Endothelial cell of umbilical vein (primary cell): ENCODE data around the gene TMEM30B. TPM values are rescaled to one million over a fixed set of nuclear protein-coding genes. Genes with fewer than 3 reads are reported as not detected.

Experiments used
- BruUV-seq: library from RNA; stranded (reverse); fragments of 400-500 nt; replicated peaks from 2 replicates; lab custom pipeline; 2021; lab: Mats Ljungman, UMichigan
- CTCF ChIA-PET: fragments of 300-600, 350-600 bp; sonication (Branson Sonifier 250); formaldehyde crosslinking; loops from one replicate; lab custom pipeline; 2021; ENCODE audit warnings: antibody characterized with exemption, inconsistent platforms; lab: Charles Lee
- POLR2A ChIA-PET: fragments of 300-600, 350-600 bp; sonication (Branson Sonifier 250); formaldehyde crosslinking; loops from one replicate; lab custom pipeline; 2021; ENCODE audit warnings: antibody characterized with exemption, inconsistent platforms; lab: Charles Lee
- DNase-seq: peaks from one replicate; pipeline ENCODE4 v3.0.0-alpha.2; 2011; ENCODE audit warnings: low read depth, low spot score
- FAIRE-seq: peaks from 2 replicates; lab custom pipeline; 2011; peaks lifted over from hg19 to GRCh38; lab: Jason Lieb, UNC
- H2AFZ ChIP-seq: 2 replicates; pipeline ENCODE4 v1.6.0; 2012; ENCODE audit warnings: low read depth, low read length, control low read depth, inconsistent platforms
- H3K27ac ChIP-seq: 2 replicates; pipeline ENCODE4 v1.5.1; 2011; ENCODE audit warnings: low read depth, mild to moderate bottlenecking, control low read depth, low read length, moderate library complexity; ENCODE audit not compliant: insufficient read depth
- H3K27me3 ChIP-seq, 2 experiments: 2 replicates each; pipeline versions ENCODE4 v1.6.0 to v1.6.1; 2011; ENCODE audit warnings: low read length in 2 of 2, mixed read lengths in 1 of 2; ENCODE audit not compliant: control insufficient read depth in 2 of 2, insufficient read depth in 2 of 2
- H3K36me3 ChIP-seq, 2 experiments: 2 replicates in 1 of 2; 3 replicates in 1 of 2; pipeline ENCODE4 v1.5.1; 2011; ENCODE audit warnings: low read length in 2 of 2, mild to moderate bottlenecking in 1 of 2, moderate library complexity in 1 of 2; ENCODE audit not compliant: control insufficient read depth in 2 of 2, insufficient read depth in 2 of 2; ENCODE audit errors: extremely low read depth in 1 of 2
- H3K4me1 ChIP-seq: 3 replicates; pipeline ENCODE4 v1.5.1; 2011; ENCODE audit warnings: mild to moderate bottlenecking, low read length; ENCODE audit not compliant: control insufficient read depth, insufficient read depth; ENCODE audit errors: extremely low read depth
- H3K4me2 ChIP-seq: 2 replicates; pipeline ENCODE4 v1.6.1; 2011; ENCODE audit warnings: low read length, control low read depth, mixed read lengths; ENCODE audit not compliant: insufficient read depth
- H3K4me3 ChIP-seq, 3 experiments: fragments of 200-600 bp in 1 of 3; sonication (generic), shearing (Covaris generic) in 1 of 3; replicated peaks in 1 of 3; 2 replicates each; pipeline ENCODE4 v1.5.1; 2011 to 2016; ENCODE audit warnings: control low read depth in 3 of 3, low read length in 3 of 3, mild to moderate bottlenecking in 2 of 3, inconsistent platforms in 1 of 3, low read depth in 1 of 3, moderate library complexity in 1 of 3; ENCODE audit not compliant: insufficient read depth in 1 of 3
- H3K79me2 ChIP-seq: 2 replicates; pipeline ENCODE4 v1.6.0; 2012; ENCODE audit warnings: low read length, inconsistent platforms; ENCODE audit not compliant: control insufficient read depth, insufficient read depth
- H3K9ac ChIP-seq: replicated peaks from 2 replicates; pipeline ENCODE3; 2011; ENCODE audit warnings: low read length, control low read depth; ENCODE audit not compliant: insufficient read depth; ENCODE audit errors: extremely low read depth
- H3K9me1 ChIP-seq: replicated peaks from 3 replicates; pipeline ENCODE4 v1.6.0; 2011; ENCODE audit warnings: mild to moderate bottlenecking, low read length; ENCODE audit not compliant: control insufficient read depth, insufficient read depth; ENCODE audit errors: extremely low read depth
- H3K9me3 ChIP-seq: replicated peaks from 2 replicates; pipeline ENCODE4 v1.5.1; 2012; ENCODE audit warnings: low read length, inconsistent platforms; ENCODE audit not compliant: control insufficient read depth, insufficient read depth
- H4K20me1 ChIP-seq: replicated peaks from 2 replicates; pipeline ENCODE3; 2011; ENCODE audit warnings: mild to moderate bottlenecking, low read length; ENCODE audit not compliant: control insufficient read depth, insufficient read depth; ENCODE audit errors: extremely low read depth
- EZH2 ChIP-seq: IDR thresholded peaks from 2 replicates; pipeline ENCODE4 v1.6.1; 2012; ENCODE audit warnings: borderline replicate concordance, low read depth, mild to moderate bottlenecking, moderate library complexity, low read length, inconsistent platforms; ENCODE audit not compliant: severe bottlenecking
- FOS ChIP-seq: IDR thresholded peaks from 2 replicates; pipeline ENCODE4 v1.6.1; 2011; ENCODE audit warnings: mild to moderate bottlenecking, low read length, moderate library complexity, borderline replicate concordance; ENCODE audit not compliant: insufficient read depth
- GATA2 ChIP-seq: IDR thresholded peaks from 2 replicates; pipeline ENCODE4 v1.7.0; 2011; ENCODE audit warnings: low read depth, mild to moderate bottlenecking, moderate library complexity, mixed read lengths, low read length; ENCODE audit not compliant: insufficient read length, insufficient read depth
- JUN ChIP-seq: IDR thresholded peaks from 2 replicates; pipeline ENCODE4 v1.6.1; 2011; ENCODE audit warnings: borderline replicate concordance, low read depth; ENCODE audit not compliant: insufficient read length, insufficient read depth
- MYC ChIP-seq: IDR thresholded peaks from one replicate; pipeline ENCODE4 v1.6.1; 2011; ENCODE audit warnings: mild to moderate bottlenecking, low read depth, low read length
- POLR2A ChIP-seq: IDR thresholded peaks from 2 replicates; pipeline ENCODE4 v1.6.1; 2012; ENCODE audit warnings: low read depth, mild to moderate bottlenecking, control low read depth, low read length
- POLR2AphosphoS5 ChIP-seq: IDR thresholded peaks from 2 replicates; pipeline ENCODE4 v1.6.1; 2012; ENCODE audit warnings: low read depth, mild to moderate bottlenecking, control low read depth, low read length, moderate library complexity; ENCODE audit not compliant: insufficient read depth
- dilution Hi-C: fragments of 300-500 bp; cut with MboI; formaldehyde crosslinking; loops from one replicate; pipeline ENCODE4 v1.15.0; 2019; ENCODE audit warnings: low sequenced_read_pairs; ENCODE audit not compliant: extremely low pct_ligation_motif_present
- intact Hi-C: fragments of 100-400 bp; cut with micrococcal nuclease; formaldehyde crosslinking; loops from one replicate; pipeline ENCODE4 v1.10.0; 2022
- polyA plus RNA-seq, 4 experiments: library from polyadenylated mRNA; depleted of rRNA in 3 of 4; stranded (reverse) in 3 of 4; unstranded in 1 of 4; fragments of >200 nt; gene quantifications; 2 replicates each; pipeline versions ENCODE4 v1.2.1 to v1.2.3, GENCODE V29; 2011 to 2012; ENCODE audit warnings: missing spikeins in 1 of 4
- total RNA-seq: library from RNA; stranded (reverse); gene quantifications from 2 replicates; pipeline ENCODE4 v1.2.3, GENCODE V29; 2021
- TF ChIP-seq, protein P1 (sequence below): IDR thresholded peaks from 2 replicates; pipeline ENCODE4 v1.6.1; 2011; ENCODE audit not compliant: insufficient read depth, insufficient read length
- TF ChIP-seq, protein P2 (sequence below), 2 donors: IDR thresholded peaks; 1 replicate in 1 of 2; 2 replicates in 1 of 2; pipeline ENCODE4 v1.5.1; 2011; ENCODE audit warnings: low read length in 2 of 2, mild to moderate bottlenecking in 2 of 2, moderate library complexity in 2 of 2, control low read depth in 1 of 2, inconsistent platforms in 1 of 2, low read depth in 1 of 2; ENCODE audit not compliant: insufficient read depth in 1 of 2; ENCODE audit errors: extremely low read depth in 1 of 2

TMEM30B gene
- total and polyA plus RNA-seq, 2 donors (not counting 3 experiments of a cell fraction or from before 2014, with no cell fraction given), result 0.32 to 0.35 TPM

DNA sequence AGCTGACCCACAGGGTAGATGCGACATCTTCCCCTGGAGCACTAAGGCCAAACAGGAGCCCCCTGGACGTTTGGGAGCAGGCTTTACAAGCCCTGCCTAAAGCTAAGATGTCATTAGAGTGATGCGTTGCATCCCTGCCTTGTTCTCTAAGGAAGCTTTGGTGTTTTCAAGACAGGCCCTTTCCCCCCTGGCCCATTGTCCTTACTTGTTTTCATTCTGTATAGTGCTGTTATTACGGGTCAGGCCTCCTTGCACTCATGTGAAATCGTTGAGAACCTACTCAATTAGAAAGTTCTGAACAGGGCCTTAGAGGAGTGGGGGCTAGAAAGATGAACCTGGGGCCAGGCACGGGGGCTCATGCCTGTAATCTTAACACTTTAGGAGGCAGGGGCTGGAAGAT, 38.6 kb upstream of the TMEM30B start:
- dilution Hi-C loops (no loop called here), intact Hi-C loops (no loop called here)
- H3K9me3 ChIP-seq, result no peaks in the 10 kb centered on the region
- H3K4me1 ChIP-seq, result peaks cover 21% of the 10 kb centered on the region
- POLR2A ChIA-PET, result no interaction called here
- H2AFZ ChIP-seq, result no peak overlapping the region
- H3K79me2 ChIP-seq, result peaks cover 30% of the 10 kb centered on the region
- no peak overlapping the region for H3K27ac ChIP-seq
- TF ChIP-seq POLR2AphosphoS5 (no peak), MYC (no peak), GATA2 (no peak), FOS (no peak), JUN (no peak), EZH2 (no peak), POLR2A (no peak)
- TF ChIP-seq, protein P1, sequence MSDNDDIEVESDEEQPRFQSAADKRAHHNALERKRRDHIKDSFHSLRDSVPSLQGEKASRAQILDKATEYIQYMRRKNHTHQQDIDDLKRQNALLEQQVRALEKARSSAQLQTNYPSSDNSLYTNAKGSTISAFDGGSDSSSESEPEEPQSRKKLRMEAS, result no peak
- TF ChIP-seq, protein P2, sequence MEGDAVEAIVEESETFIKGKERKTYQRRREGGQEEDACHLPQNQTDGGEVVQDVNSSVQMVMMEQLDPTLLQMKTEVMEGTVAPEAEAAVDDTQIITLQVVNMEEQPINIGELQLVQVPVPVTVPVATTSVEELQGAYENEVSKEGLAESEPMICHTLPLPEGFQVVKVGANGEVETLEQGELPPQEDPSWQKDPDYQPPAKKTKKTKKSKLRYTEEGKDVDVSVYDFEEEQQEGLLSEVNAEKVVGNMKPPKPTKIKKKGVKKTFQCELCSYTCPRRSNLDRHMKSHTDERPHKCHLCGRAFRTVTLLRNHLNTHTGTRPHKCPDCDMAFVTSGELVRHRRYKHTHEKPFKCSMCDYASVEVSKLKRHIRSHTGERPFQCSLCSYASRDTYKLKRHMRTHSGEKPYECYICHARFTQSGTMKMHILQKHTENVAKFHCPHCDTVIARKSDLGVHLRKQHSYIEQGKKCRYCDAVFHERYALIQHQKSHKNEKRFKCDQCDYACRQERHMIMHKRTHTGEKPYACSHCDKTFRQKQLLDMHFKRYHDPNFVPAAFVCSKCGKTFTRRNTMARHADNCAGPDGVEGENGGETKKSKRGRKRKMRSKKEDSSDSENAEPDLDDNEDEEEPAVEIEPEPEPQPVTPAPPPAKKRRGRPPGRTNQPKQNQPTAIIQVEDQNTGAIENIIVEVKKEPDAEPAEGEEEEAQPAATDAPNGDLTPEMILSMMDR (IDR thresholded peaks at IDR 0.05; ENCODE audit: extremely low read depth in 1 of 2, insufficient read depth in 1 of 2, low read depth in 1 of 2, low read length in 2 of 2), result no peak
- no peak for DNase-seq
- FAIRE-seq, result no peak
- peaks cover 2% of the 10 kb centered on the region for H4K20me1 ChIP-seq
- H3K27me3 ChIP-seq, result no peaks in the 10 kb centered on the region
- BruUV-seq, result no TSS peak
- no peaks in the 10 kb centered on the region for H3K9me1 ChIP-seq
- no peak overlapping the region for H3K4me3 ChIP-seq
- no peak overlapping the region for H3K9ac ChIP-seq
- CTCF ChIA-PET, result interaction anchor here (1.3 to 2.0 kb wide), 2 partner anchors 23 to 141 kb away, joined by 3 to 7 read pairs; no protein-coding TSS in a partner anchor
- no peak overlapping the region for H3K4me2 ChIP-seq
- no peaks in the 10 kb centered on the region for H3K36me3 ChIP-seq
